Measurements from ENCODE around the gene DNER.
"Not testable (repeated sequence)": the region's sequence is repeated elsewhere in the genome, so short reads cannot be mapped to it uniquely, and the experiment has no call there.

Gene DNER

DNA sequence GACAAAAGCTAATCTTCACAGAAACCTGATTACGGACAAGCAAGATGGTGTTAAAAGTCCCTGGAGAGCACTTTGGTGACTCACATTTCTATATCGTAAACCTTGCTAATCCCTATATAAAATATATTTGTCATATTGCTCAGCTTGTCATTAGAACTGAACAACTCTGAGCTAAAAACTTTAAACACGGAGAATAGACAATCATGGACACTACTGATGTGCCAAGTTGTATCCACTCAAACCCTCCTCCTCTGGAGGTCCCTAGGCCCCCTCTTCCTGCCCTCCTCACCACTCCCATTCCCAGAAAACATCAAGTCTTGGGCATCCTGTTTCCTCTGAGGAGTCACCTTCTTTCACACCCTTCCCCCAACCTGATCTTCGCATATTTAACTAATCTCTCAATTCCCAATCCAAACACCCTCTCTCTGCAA lies 304.6 kb downstream of the DNER start:
- DNase-seq (ENCODE audit: low read depth in 2 of 3, low spot score in 1 of 3) = no peak

GRCh38 chr2:229408962-229409361 lies 305.4 kb downstream of the DNER start:
- DNase-seq (ENCODE audit: low read depth in 2 of 3, low spot score in 1 of 3) = no peak

GRCh38 chr2:229408356-229408755 lies 306.0 kb downstream of the DNER start:
- no peak for DNase-seq (ENCODE audit: low read depth in 2 of 3, low spot score in 1 of 3)

GRCh38 chr2:229407170-229407569 lies 307.2 kb downstream of the DNER start:
- no peak for DNase-seq (ENCODE audit: low read depth in 2 of 3, low spot score in 1 of 3)

DNA sequence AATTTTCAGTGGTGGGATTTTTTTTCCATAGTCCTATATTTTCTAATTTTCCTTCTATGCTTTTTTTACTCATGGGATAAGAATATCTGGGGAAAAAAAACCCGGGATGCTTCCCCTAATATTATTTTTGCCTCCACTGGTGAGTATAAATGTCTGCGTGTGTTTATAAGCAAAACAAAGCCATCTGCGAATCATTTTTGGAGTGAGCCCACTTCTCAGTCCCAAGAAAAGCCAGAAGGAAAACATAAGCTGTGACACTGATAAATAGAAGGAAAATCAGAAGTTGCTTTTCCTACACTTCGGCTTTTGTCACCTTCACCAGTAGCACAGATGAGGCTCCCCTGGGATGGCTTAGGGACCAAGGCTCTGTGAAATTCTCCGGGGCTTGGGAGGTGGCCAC lies 308.6 kb downstream of the DNER start:
- no peak for DNase-seq (ENCODE audit: low read depth in 2 of 3, low spot score in 1 of 3)

GRCh38 chr2:229403296-229403695 lies 311.1 kb downstream of the DNER start:
- DNase-seq (ENCODE audit: low read depth in 2 of 3, low spot score in 1 of 3) = no peak

- DNase-seq (ENCODE audit: low read depth in 2 of 3, low spot score in 1 of 3) = no peak
These were observed 313.0 kb downstream of the DNER start for GRCh38 chr2:229401171-229401865.

- no peak for DNase-seq (ENCODE audit: low read depth in 2 of 3, low spot score in 1 of 3)
These were observed 320.4 kb downstream of the DNER start for GRCh38 chr2:229393926-229394325.

- no peak for DNase-seq (ENCODE audit: low read depth in 2 of 3, low spot score in 1 of 3)
These were observed 322.2 kb downstream of the DNER start for GRCh38 chr2:229392196-229392595.

DNA sequence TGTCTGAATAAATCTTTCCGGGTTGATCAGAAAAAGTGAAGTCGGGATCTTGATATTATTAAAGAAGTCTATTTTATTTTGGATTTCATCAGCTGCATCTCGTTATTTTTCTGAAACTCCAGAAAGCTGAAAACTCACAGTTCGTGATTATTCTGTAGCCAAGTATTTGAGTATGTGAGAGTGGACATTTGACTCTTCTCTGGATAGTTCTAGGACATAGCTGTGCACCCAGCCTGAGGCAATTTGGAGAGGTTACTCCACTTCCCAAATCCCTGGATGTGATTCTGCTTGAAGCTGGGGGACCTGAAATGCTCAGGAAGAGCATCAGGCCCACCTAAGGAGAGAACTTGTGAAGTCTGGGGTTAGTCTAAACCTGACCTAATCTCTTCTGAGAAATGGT lies 325.6 kb downstream of the DNER start:
- no peak for DNase-seq (ENCODE audit: low read depth in 2 of 3, low spot score in 1 of 3)

DNA sequence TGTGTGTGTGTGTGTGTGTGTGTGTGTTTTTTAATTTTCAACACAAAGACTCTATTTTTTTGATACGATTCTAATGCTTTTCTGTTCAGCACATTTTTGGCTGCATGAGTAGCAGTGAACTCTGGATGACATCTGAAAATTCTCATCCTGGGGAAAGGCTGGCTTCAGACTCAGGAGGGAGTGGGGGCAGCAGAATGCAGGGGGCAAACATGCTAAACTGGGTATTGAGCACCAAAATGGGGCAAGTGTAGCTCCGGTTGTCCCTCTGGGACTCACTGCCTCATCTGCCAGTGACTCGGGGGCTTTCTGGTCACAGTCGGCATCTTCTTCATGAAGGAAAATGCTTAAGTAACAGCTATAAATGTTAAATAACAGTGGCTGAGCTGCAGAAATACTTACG lies 326.5 kb downstream of the DNER start:
- no peak for DNase-seq (ENCODE audit: low read depth in 2 of 3, low spot score in 1 of 3)

- no peak for DNase-seq (ENCODE audit: low read depth in 2 of 3, low spot score in 1 of 3)
These were observed 334.2 kb downstream of the DNER start for GRCh38 chr2:229380101-229380625.

DNA sequence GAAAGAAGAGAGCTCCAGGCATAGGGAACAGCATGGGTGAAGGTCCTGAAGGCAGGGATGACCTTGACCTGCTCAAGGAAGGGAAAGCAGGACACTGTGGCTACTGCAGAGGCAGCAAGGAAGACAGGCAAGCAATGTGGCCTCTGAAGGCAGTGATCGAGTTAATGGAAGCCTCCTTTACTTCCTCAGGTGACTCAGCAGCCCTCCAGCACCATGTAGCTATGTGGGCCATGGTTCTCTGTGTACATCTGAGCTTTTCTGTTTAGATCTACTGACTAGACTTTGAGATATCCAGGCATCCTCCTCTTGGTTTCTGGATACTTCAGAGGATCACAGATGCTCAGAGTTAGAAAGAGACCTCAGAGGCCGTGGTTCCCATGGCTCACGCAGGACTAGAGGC lies 336.0 kb downstream of the DNER start:
- DNase-seq (ENCODE audit: low read depth in 2 of 3, low spot score in 1 of 3) = no peak

GRCh38 chr2:229376866-229377265 lies 337.5 kb downstream of the DNER start:
- no peak for DNase-seq (ENCODE audit: low read depth in 2 of 3, low spot score in 1 of 3)

DNA sequence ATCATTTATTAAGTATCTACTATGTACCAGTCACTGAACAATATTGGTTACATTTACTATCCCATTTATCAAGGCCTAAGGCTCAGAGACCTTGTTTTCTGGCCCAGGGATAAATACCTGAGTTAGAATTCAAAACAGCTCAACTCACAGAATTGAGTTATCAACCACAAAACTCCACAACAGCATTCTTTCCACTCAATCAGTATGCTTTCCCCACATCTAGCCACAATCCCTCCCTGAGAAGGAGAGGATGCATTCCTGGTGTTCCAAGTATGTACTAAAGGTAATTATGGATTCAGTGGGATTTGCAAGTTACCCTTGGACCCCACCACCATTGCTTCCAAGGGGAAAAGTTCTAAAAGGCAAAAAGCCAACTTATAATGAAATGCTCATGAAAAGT lies 339.1 kb downstream of the DNER start:
- no peak for DNase-seq (ENCODE audit: low read depth in 2 of 3, low spot score in 1 of 3)

GRCh38 chr2:229373311-229373710 lies 341.0 kb downstream of the DNER start:
- not testable (repeated sequence) for DNase-seq (ENCODE audit: low read depth in 2 of 3, low spot score in 1 of 3)

- DNase-seq (ENCODE audit: low read depth in 2 of 3, low spot score in 1 of 3) = no peak
These were observed 342.1 kb downstream of the DNER start for GRCh38 chr2:229372207-229372606.

DNA sequence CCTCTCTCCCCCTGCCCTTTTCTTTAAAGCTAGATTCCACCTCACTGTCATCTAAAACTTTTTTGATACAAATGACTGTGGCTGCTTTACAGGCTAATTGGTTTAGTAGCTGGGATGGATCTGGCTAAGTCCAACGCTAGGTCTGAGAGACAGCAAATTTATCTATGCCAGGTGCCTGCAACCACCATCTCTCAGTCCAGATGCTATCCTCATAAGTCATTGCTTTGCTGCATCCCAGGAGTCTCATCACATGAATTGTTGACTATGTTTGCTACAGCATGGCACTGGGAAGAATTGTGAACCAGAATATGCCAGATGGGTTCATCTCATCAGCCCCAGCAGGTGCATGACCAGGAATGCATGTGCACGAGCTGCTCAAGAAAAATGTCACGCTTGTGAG lies 343.3 kb downstream of the DNER start:
- DNase-seq (ENCODE audit: low read depth in 2 of 3, low spot score in 1 of 3) = no peak

DNA sequence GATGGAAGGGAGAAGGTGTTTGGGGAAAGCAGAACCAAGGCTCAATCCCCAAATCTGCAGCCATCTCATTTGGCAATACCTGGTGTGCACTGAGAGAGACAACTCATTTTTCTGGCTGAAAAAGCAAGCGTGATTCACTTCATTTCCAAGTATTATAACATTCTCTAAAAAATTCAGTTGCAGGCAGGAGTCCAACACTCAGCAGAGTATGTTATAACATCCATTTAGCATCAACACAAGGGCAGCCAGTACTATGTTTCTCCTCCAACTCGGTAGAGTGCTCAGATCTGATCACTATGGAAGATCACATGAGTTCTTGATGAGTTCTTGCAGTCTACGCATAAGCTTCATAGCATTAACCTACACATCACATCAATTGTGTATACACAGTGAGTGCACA lies 343.8 kb downstream of the DNER start:
- no peak for DNase-seq (ENCODE audit: low read depth in 2 of 3, low spot score in 1 of 3)

GRCh38 chr2:229363185-229363814 lies 351.1 kb downstream of the DNER start:
- no peak for DNase-seq (ENCODE audit: low read depth in 2 of 3, low spot score in 1 of 3)

DNA sequence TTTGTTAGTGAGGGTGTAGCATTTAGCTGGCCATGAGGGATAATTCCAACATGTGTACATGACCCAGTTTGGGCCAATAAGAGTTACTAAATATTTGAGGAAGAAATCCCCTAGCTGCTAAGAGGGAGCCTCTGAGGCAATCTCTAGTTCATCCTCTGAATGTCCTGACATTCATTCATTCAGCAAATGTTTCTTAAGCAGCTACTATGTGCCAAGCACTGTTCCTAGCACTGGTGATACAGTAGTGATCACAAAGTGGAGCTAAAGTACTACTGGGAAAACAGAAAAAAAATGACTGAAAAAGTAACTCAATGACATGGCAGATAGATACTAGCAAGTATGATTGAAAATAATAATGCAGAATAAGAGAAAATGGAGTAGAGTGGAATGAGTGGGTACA lies 363.5 kb downstream of the DNER start:
- no peak for DNase-seq (ENCODE audit: low read depth in 2 of 3, low spot score in 1 of 3)

DNA sequence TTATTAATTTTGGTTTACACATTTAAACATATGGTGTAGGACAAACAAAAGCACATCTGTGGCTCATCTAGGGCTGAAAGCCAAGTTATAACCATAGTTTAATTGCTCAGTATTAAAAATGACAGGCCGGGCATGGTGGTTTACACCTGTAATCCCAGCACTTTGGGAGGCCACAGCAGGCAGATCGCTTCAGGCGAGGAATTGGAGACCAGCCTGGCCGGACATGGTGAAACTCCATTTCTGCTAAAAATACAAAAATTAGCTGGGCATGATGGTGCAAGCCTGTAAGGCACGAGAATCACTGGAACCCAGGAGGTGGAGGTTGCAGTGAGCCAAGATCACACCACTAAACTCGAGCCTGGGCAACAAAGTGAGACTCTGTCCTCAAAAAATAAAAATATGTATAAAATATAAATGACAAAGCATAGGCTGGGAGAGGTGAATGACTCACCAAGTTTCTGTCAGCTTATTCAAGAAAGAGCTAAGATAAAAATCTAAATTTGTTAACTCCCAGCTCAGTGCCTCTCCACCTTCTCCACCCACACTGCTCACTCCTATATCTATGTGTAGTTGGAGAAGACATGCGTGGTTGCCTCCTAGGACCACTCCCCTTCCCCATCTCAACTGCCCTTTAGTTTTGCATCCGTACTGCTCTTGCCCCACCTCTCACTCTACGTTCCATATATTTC lies 364.1 kb downstream of the DNER start:
- DNase-seq (ENCODE audit: low read depth in 2 of 3, low spot score in 1 of 3) = no peak
